C4-2B (cell line): ENCODE data around the gene TPGS1.

Source experiments
- CTCF ChIP-seq: fragments of 450-650 bp; conservative IDR thresholded peaks from 2 replicates; pipeline ENCODE4 v1.5.1; 2017; ENCODE audit warnings: mild to moderate bottlenecking
- ZFX ChIP-seq: fragments of 450-650 bp; IDR thresholded peaks from 2 replicates; pipeline ENCODE4 v1.6.1; 2017

GRCh38 chr19:488505-489417 lies 18.5 kb upstream of the TPGS1 start:
- TF ChIP-seq CTCF = no peak
- TF ChIP-seq ZFX = peak; percentile 77; the same call in 1 of the 2 replicates
